GM12878 (cell line): ENCODE data around the gene BCHE. TPM values are rescaled to one million over a fixed set of nuclear protein-coding genes. Genes with fewer than 3 reads are reported as not detected.

Experiments used
- ATAC-seq: fragments of 200-7000 bp; cut with Tn5 transposase; 3 replicates; pipeline ENCODE4 v1.9.1; 2020; ENCODE audit warnings: mild to moderate bottlenecking, moderate library complexity
- BruUV-seq: library from RNA; stranded (reverse); fragments of 400-500 nt; replicated peaks from 2 replicates; lab custom pipeline; 2021; lab: Mats Ljungman, UMichigan
- CTCF ChIA-PET: fragments of 300-600 bp; sonication (Branson Sonifier 250); formaldehyde crosslinking; extraction: SDS; loops from one replicate; lab custom pipeline; 2021; ENCODE audit warnings: inconsistent platforms; lab: Yijun Ruan, JAX
- POLR2A ChIA-PET: fragments of 350-600 bp; formaldehyde crosslinking; extraction: SDS; loops from one replicate; lab custom pipeline; 2021; ENCODE audit warnings: inconsistent platforms; lab: Charles Lee
- RAD21 ChIA-PET: fragments of 300-600 bp; sonication (Branson Sonifier 250); formaldehyde crosslinking; loops from one replicate; lab custom pipeline; 2023; ENCODE audit warnings: antibody characterized with exemption; ENCODE audit not compliant: unreplicated experiment; lab: Charles Lee
- SMC1A ChIA-PET: fragments of 300-600 bp; sonication (Branson Sonifier 250); formaldehyde crosslinking; loops from one replicate; lab custom pipeline; 2023; ENCODE audit not compliant: unreplicated experiment, uncharacterized antibody; lab: Charles Lee
- DNase-seq: peaks from one replicate; pipeline ENCODE4 v3.0.0-alpha.2; 2011; ENCODE audit warnings: low read depth, low spot score
- FAIRE-seq: peaks from 3 replicates; lab custom pipeline; 2011; peaks lifted over from hg19 to GRCh38; lab: Jason Lieb, UNC
- H2AFZ ChIP-seq: 2 replicates; pipeline ENCODE4 v1.6.0; 2011; ENCODE audit warnings: low read depth, low read length, control low read depth; ENCODE audit not compliant: control insufficient read depth
- H3K27ac ChIP-seq: 2 replicates; pipeline ENCODE4 v1.5.1; 2011; ENCODE audit warnings: control low read depth; ENCODE audit not compliant: control insufficient read depth, insufficient read depth
- H3K27me3 ChIP-seq, 2 experiments: replicated peaks in 1 of 2; 2 replicates each; pipeline versions ENCODE4 v1.6.0 to v1.6.1; 2011; ENCODE audit warnings: low read length in 1 of 2; ENCODE audit not compliant: control insufficient read depth in 2 of 2, insufficient read depth in 2 of 2
- H3K36me3 ChIP-seq, 2 experiments: 2 replicates each; pipeline ENCODE4 v1.5.1; 2011; ENCODE audit warnings: low read length in 1 of 2; ENCODE audit not compliant: control insufficient read depth in 2 of 2, insufficient read depth in 2 of 2
- H3K4me1 ChIP-seq: 2 replicates; pipeline ENCODE4 v1.6.1; 2011; ENCODE audit warnings: mild to moderate bottlenecking, low read length, moderate library complexity, mixed read lengths; ENCODE audit not compliant: control insufficient read depth, insufficient read depth
- H3K4me2 ChIP-seq: 2 replicates; pipeline ENCODE4 v1.6.0; 2011; ENCODE audit warnings: control low read depth; ENCODE audit not compliant: control insufficient read depth, insufficient read depth
- H3K4me3 ChIP-seq: fragments of 200-600 bp; sonication (generic); 2 replicates; pipeline ENCODE4 v1.5.1; 2016
- H3K79me2 ChIP-seq: 2 replicates; pipeline ENCODE4 v1.6.0; 2011; ENCODE audit warnings: low read length; ENCODE audit not compliant: control insufficient read depth, insufficient read depth
- H3K9ac ChIP-seq: 2 replicates; pipeline ENCODE4 v1.8.0; 2011; ENCODE audit warnings: low read length, control low read depth, mixed read lengths; ENCODE audit not compliant: control insufficient read depth, insufficient read depth
- H3K9me3 ChIP-seq: replicated peaks from 3 replicates; pipeline ENCODE4 v1.5.1; 2011; ENCODE audit warnings: mild to moderate bottlenecking, low read length; ENCODE audit not compliant: control insufficient read depth, insufficient read depth
- H4K20me1 ChIP-seq: 2 replicates; pipeline ENCODE4 v1.6.0; 2011; ENCODE audit not compliant: control insufficient read depth, insufficient read depth
- EP300 ChIP-seq, 2 experiments: fragments of 150-350 bp in 1 of 2; IDR thresholded peaks; 2 replicates each; pipeline ENCODE4 v1.6.1; 2011 to 2012; ENCODE audit warnings: low read depth in 2 of 2, low read length in 2 of 2, borderline replicate concordance in 1 of 2, improper control_type of control experiment in 1 of 2, inconsistent platforms in 1 of 2; ENCODE audit not compliant: control insufficient read depth in 1 of 2
- SIN3A ChIP-seq: IDR thresholded peaks from 2 replicates; pipeline ENCODE4 v1.6.1; 2012; ENCODE audit warnings: low read depth, low read length, improper control_type of control experiment
- SUPT20H ChIP-seq: IDR thresholded peaks from 2 replicates; pipeline ENCODE4 v1.6.1; 2011; ENCODE audit warnings: low read depth, mild to moderate bottlenecking, low read length, moderate library complexity, borderline replicate concordance; ENCODE audit not compliant: control insufficient read depth
- WGBS: methylation state at CpG from one replicate; pipeline ENCODE4 v1.1.6; 2016; ENCODE audit warnings: low lambda C conversion rate; ENCODE audit not compliant: insufficient replicate concordance, insufficient coverage; ENCODE audit errors: missing lambda C conversion rate; 5-methylcytosine and 5-hydroxymethylcytosine counted together
- in situ Hi-C: fragments of 300-500 bp; cut with MboI; formaldehyde crosslinking; loops from 9 replicates; pipeline ENCODE4 v1.14.3; 2018; ENCODE audit warnings: mixed read lengths
- intact Hi-C: fragments of 100-400 bp; cut with micrococcal nuclease; formaldehyde crosslinking; loops from one replicate; pipeline ENCODE4 v1.14.2; 2022; ENCODE audit not compliant: unreplicated experiment
- polyA plus RNA-seq, 11 experiments: library from polyadenylated mRNA; depleted of rRNA in 4 of 11; unstranded in 6 of 11; stranded (reverse) in 5 of 11; fragments of >200 nt; fragmentation: Nextera tagmentation in 4 of 11; fragmentation: Illumina TruSeq in 1 of 11; extraction: Ambion mirVana in 4 of 11; extraction: Trizol in 1 of 11; gene quantifications; 1 replicate in 1 of 11; 2 replicates in 10 of 11; pipeline versions ENCODE4 v1.2.1 to v1.2.3, GENCODE V29; 2011 to 2016; ENCODE audit warnings: inconsistent platforms in 2 of 11, missing spikeins in 2 of 11, low read depth in 1 of 11
- total RNA-seq, 4 experiments: library from RNA; depleted of rRNA in 3 of 4; stranded (reverse); fragments of >200 nt in 3 of 4; fragmentation: Illumina TruSeq in 1 of 4; extraction: Trizol in 1 of 4; gene quantifications; 2 replicates each; pipeline versions ENCODE4 v1.2.1 to v1.2.3, GENCODE V29; 2013 to 2021
- TF ChIP-seq, protein P1 (sequence below): IDR thresholded peaks from 2 replicates; pipeline ENCODE4 v1.6.1; 2012; ENCODE audit warnings: low read length, inconsistent platforms

The BCHE gene
- total and polyA plus RNA-seq, 10 of the 15 experiments (the other 5 are each of a cell fraction or from before 2014, with no cell fraction given): 16.8 to 233 (median 29.3) TPM

DNA sequence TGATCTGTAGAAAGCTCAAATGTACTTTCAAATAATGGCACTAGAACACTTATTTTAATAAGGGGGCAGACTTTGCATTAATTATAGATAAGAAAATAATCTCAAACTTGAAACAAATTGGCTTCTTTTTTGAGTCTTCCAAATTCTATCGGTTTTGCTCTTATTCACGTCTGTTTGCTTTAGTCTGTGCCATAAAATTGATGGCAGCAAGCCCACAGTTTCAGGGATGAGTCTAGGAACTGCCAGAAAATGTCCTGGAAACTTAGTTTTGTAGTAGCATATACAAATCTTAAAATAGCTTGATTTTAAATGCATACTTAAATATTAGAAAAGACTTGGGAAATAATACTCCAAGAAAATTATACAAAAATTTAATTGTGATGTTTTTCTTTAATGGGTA lies 39.7 kb downstream of the BCHE start:
- no peak overlapping the region for H3K4me3 ChIP-seq
- H3K79me2 ChIP-seq: no peaks in the 10 kb centered on the region
- ChIA-PET POLR2A (interaction anchor here (0.6 to 2.5 kb wide), 2 partner anchors 9 to 26 kb away, joined by 3 to 13 read pairs; no protein-coding TSS in a partner anchor), CTCF (interaction anchor here (2.1 kb wide), 1 partner anchor 10 kb away, joined by 7 read pairs; no protein-coding TSS in a partner anchor), RAD21 (interaction anchor here (0.7 to 2.2 kb wide), 3 partner anchors 8 to 13 kb away, joined by 3 to 12 read pairs (median 6); no protein-coding TSS in a partner anchor), SMC1A (interaction anchor here (1.2 to 9.1 kb wide), 4 partner anchors 8 to 172 kb away, joined by 3 to 104 read pairs (median 22); no protein-coding TSS in a partner anchor)
- no TSS peak for BruUV-seq
- TF ChIP-seq SIN3A (no peak), EP300 (IDR thresholded peaks at IDR 0.05; ENCODE audit: borderline replicate concordance in 1 of 2, control insufficient read depth in 1 of 2, low read depth in 2 of 2, low read length in 2 of 2) (no peak), SUPT20H (no peak)
- TF ChIP-seq, protein P1, sequence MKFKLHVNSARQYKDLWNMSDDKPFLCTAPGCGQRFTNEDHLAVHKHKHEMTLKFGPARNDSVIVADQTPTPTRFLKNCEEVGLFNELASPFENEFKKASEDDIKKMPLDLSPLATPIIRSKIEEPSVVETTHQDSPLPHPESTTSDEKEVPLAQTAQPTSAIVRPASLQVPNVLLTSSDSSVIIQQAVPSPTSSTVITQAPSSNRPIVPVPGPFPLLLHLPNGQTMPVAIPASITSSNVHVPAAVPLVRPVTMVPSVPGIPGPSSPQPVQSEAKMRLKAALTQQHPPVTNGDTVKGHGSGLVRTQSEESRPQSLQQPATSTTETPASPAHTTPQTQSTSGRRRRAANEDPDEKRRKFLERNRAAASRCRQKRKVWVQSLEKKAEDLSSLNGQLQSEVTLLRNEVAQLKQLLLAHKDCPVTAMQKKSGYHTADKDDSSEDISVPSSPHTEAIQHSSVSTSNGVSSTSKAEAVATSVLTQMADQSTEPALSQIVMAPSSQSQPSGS: no peak
- 15% methylated on average over 2 of the region's 2 CpGs for WGBS
- no peak overlapping the region for H3K27ac ChIP-seq
- no peak overlapping the region for H2AFZ ChIP-seq
- no peaks in the 10 kb centered on the region for H3K36me3 ChIP-seq
- FAIRE-seq (no peak), ATAC-seq (no peak), DNase-seq (no peak)
- intact Hi-C loops: no loop called here
- no peaks in the 10 kb centered on the region for H3K9me3 ChIP-seq
- H3K4me1 ChIP-seq: no peaks in the 10 kb centered on the region
- no peaks in the 10 kb centered on the region for H4K20me1 ChIP-seq
- no peak overlapping the region for H3K4me2 ChIP-seq
- in situ Hi-C loops: no loop called here
- no peak overlapping the region for H3K9ac ChIP-seq
- H3K27me3 ChIP-seq: no peaks in the 10 kb centered on the region
